GM23338 (cell line): ENCODE results near the gene PARVB. TPM values are rescaled to one million over a fixed set of nuclear protein-coding genes. Genes with fewer than 3 reads are reported as not detected.

ENCODE experiments used
- ATAC-seq: fragments of 200-7000 bp; cut with Tn5 transposase; 3 replicates; pipeline ENCODE4 v1.9.1; 2020
- DNase-seq: peaks from one replicate; pipeline ENCODE4 v3.0.0-alpha.2; 2015; ENCODE audit warnings: low spot score
- H2AFZ ChIP-seq: fragments of 200-600 bp; sonication (generic); 2 replicates; pipeline ENCODE4 v1.8.0; 2016; ENCODE audit warnings: antibody characterized with exemption, mild to moderate bottlenecking, moderate library complexity
- H3F3A ChIP-seq: fragments of 200-600 bp; sonication (generic); replicated peaks from 2 replicates; pipeline ENCODE4 v1.8.0; 2017; ENCODE audit warnings: antibody characterized with exemption, mixed run types, low read depth
- H3K27ac ChIP-seq: fragments of 200-600 bp; sonication (generic); 2 replicates; pipeline ENCODE4 v1.6.1; 2016; ENCODE audit warnings: low read depth
- H3K27me3 ChIP-seq: fragments of 200-600 bp; sonication (generic); 2 replicates; pipeline ENCODE4 v1.8.0; 2016; ENCODE audit warnings: mild to moderate bottlenecking, mixed run types, moderate library complexity; ENCODE audit not compliant: insufficient read depth
- H3K36me3 ChIP-seq: fragments of 200-600 bp; sonication (generic); 2 replicates; pipeline ENCODE4 v1.8.0; 2016; ENCODE audit warnings: mild to moderate bottlenecking; ENCODE audit not compliant: insufficient read depth
- H3K4me1 ChIP-seq: fragments of 200-600 bp; sonication (generic); 2 replicates; pipeline ENCODE4 v1.8.0; 2016; ENCODE audit warnings: mild to moderate bottlenecking, moderate library complexity; ENCODE audit not compliant: insufficient read depth
- H3K4me2 ChIP-seq: fragments of 200-600 bp; sonication (generic); 2 replicates; pipeline ENCODE4 v1.7.1; 2017; ENCODE audit warnings: mixed run types
- H3K4me3 ChIP-seq: fragments of 200-600 bp; sonication (generic); 2 replicates; pipeline ENCODE4 v1.6.1; 2016; ENCODE audit warnings: mixed run types
- H3K79me2 ChIP-seq: fragments of 200-600 bp; sonication (generic); replicated peaks from 2 replicates; pipeline ENCODE4 v1.8.0; 2017; ENCODE audit warnings: mild to moderate bottlenecking; ENCODE audit not compliant: insufficient read depth
- H3K9me2 ChIP-seq: fragments of 200-600 bp; sonication (generic); 2 replicates; pipeline ENCODE4 v1.8.0; 2017; ENCODE audit not compliant: insufficient read depth
- H4K20me1 ChIP-seq: fragments of 200-600 bp; sonication (generic); replicated peaks from 2 replicates; pipeline ENCODE4 v1.8.0; 2017; ENCODE audit warnings: mild to moderate bottlenecking; ENCODE audit not compliant: insufficient read depth
- H3K27ac Mint-ChIP-seq: 2 replicates; pipeline ENCODE4 v1.8.0; 2020; ENCODE audit warnings: inconsistent platforms, mild to moderate bottlenecking, moderate library complexity, mixed read lengths
- H3K27me3 Mint-ChIP-seq: 3 replicates; pipeline ENCODE4 v1.8.0; 2022; ENCODE audit warnings: low read depth, mild to moderate bottlenecking, moderate library complexity, mixed read lengths, inconsistent platforms; ENCODE audit not compliant: insufficient read depth, poor library complexity
- H3K36me3 Mint-ChIP-seq: 3 replicates; pipeline ENCODE4 v1.8.0; 2021; ENCODE audit warnings: low read depth, mild to moderate bottlenecking, inconsistent platforms, moderate library complexity, mixed read lengths
- H3K4me1 Mint-ChIP-seq: 3 replicates; pipeline ENCODE4 v1.8.0; 2020; ENCODE audit warnings: mild to moderate bottlenecking, inconsistent platforms, mixed read lengths
- H3K4me3 Mint-ChIP-seq: 3 replicates; pipeline ENCODE4 v1.8.0; 2021; ENCODE audit warnings: moderate library complexity, mild to moderate bottlenecking, inconsistent platforms, mixed read lengths
- H3K9me3 Mint-ChIP-seq: 3 replicates; pipeline ENCODE4 v1.8.0; 2020; ENCODE audit warnings: moderate library complexity, mild to moderate bottlenecking, inconsistent platforms, mixed read lengths
- CREB1 ChIP-seq: fragments of 250-450 bp; sonication (Bioruptor Pico); IDR thresholded peaks from 2 replicates; pipeline ENCODE4 v1.5.0; 2020; ENCODE audit warnings: low read depth, mild to moderate bottlenecking, moderate library complexity
- EZH2 ChIP-seq: fragments of 200-600 bp; sonication (generic); IDR thresholded peaks from one replicate; pipeline ENCODE4 v1.8.0; 2017; ENCODE audit warnings: antibody characterized with exemption, mild to moderate bottlenecking, low read depth; ENCODE audit not compliant: unreplicated experiment
- EZH2phosphoT487 ChIP-seq: fragments of 200-600 bp; sonication (generic); IDR thresholded peaks from one replicate; pipeline ENCODE4 v1.8.1; 2018; ENCODE audit warnings: antibody characterized with exemption; ENCODE audit not compliant: unreplicated experiment
- JUNB ChIP-seq: IDR thresholded peaks from one replicate; pipeline ENCODE4 v1.6.1; 2016; ENCODE audit warnings: antibody characterized with exemption; ENCODE audit not compliant: unreplicated experiment
- NANOG ChIP-seq: IDR thresholded peaks from 2 replicates; pipeline ENCODE4 v1.6.1; 2016; ENCODE audit warnings: antibody characterized with exemption, borderline replicate concordance
- STAT1 ChIP-seq: IDR thresholded peaks from one replicate; pipeline ENCODE4 v1.6.1; 2016; ENCODE audit warnings: antibody characterized with exemption; ENCODE audit not compliant: unreplicated experiment
- ZNF114 ChIP-seq: fragments of 250-450 bp; sonication (Bioruptor Pico); IDR thresholded peaks from 2 replicates; pipeline ENCODE4 v1.5.0; 2020; ENCODE audit warnings: mild to moderate bottlenecking, moderate library complexity
- ZNF331 ChIP-seq: fragments of 250-450 bp; sonication (Bioruptor Pico); IDR thresholded peaks from 2 replicates; pipeline ENCODE4 v1.5.0; 2020; ENCODE audit warnings: low read depth, mild to moderate bottlenecking, moderate library complexity
- ZNF462 ChIP-seq: fragments of 250-450 bp; sonication (Bioruptor Pico); IDR thresholded peaks from 2 replicates; pipeline ENCODE4 v1.5.0; 2020; ENCODE audit warnings: mild to moderate bottlenecking, moderate library complexity
- polyA plus RNA-seq: library from polyadenylated mRNA; unstranded; fragments of >200 nt; fragmentation: Nextera tagmentation; extraction: Ambion mirVana; gene quantifications from 2 replicates; pipeline ENCODE4 v1.2.1, GENCODE V29; 2016
- total RNA-seq: library from RNA; depleted of rRNA; stranded (reverse); fragments of >200 nt; shearing (Covaris generic); gene quantifications from 2 replicates; pipeline ENCODE4 v1.2.3, GENCODE V29; 2014
- TF ChIP-seq, protein P1 (sequence below): IDR thresholded peaks from 2 replicates; pipeline ENCODE4 v1.6.1; 2016; ENCODE audit warnings: antibody characterized with exemption
- TF ChIP-seq, protein P2 (sequence below): IDR thresholded peaks from one replicate; pipeline ENCODE4 v1.6.1; 2018; ENCODE audit warnings: antibody characterized with exemption; ENCODE audit not compliant: unreplicated experiment

The PARVB gene
- total and polyA plus RNA-seq, 2 experiments from 2014 or later: 4.3 to 7.7 TPM

DNA sequence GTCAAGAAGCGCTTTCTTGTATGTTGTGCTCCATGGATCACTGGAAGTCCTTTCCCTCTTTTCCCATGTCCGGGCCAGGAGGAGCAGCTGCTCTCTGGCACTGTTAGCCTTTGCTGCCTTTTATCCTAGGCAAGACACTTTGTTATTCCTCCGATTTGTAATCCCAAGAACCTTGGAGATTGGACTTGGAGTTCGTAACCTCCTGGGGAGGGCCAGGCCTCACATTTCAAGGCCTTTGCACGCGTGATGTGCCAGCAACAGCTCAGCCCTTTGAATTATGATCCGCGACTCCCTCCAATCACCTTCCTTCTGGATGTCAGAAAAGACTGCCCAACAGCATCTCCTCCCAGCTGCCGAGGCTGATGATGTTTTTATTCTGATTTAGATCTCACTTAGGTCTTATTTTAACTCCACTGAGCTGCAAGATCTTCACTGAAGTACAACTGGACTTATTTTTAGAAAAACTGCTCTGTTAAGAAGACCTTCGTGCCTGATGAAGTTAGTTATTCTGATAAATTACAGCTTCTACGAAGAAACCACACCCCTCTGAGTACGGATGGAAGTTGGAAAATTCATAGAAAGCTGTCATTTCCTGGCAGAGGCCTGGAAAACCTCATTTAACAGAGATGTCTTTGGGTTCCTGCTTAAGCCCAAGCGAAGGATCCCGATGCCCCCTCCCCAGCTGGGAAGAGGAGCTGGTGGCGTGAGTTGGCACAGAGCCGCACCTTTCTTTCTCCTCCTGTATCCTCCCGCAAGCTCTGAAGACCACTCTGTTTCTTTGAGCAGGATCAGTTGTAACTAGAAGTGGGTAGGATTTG, 62.4 kb downstream of the PARVB start:
- Mint-ChIP-seq H3K27ac (no peak overlapping the region), H3K27me3 (peaks cover 2% of the 10 kb centered on the region), H3K9me3 (no peaks in the 10 kb centered on the region; the same call in 2 of the 3 replicates), H3K36me3 (no peaks in the 10 kb centered on the region; the same call in 1 of the 3 replicates), H3K4me1 (peaks cover 23% of the 10 kb centered on the region), H3K4me3 (no peak overlapping the region)
- Histone ChIP-seq H4K20me1 (no peaks in the 10 kb centered on the region), H3K9me2 (no peaks in the 10 kb centered on the region), H3F3A (no peaks in the 10 kb centered on the region), H3K27me3 (no peaks in the 10 kb centered on the region), H3K4me2 (no peak overlapping the region), H3K4me3 (no peak overlapping the region), H2AFZ (no peak overlapping the region), H3K27ac (no peak overlapping the region), H3K79me2 (no peaks in the 10 kb centered on the region), H3K4me1 (peaks cover 8% of the 10 kb centered on the region), H3K36me3 (no peaks in the 10 kb centered on the region)
- DNase-seq (no peak), ATAC-seq (no peak)
- no peak for TF ChIP-seq ZNF331
- TF ChIP-seq STAT1: no peak
- TF ChIP-seq NANOG: no peak
- TF ChIP-seq, protein P1, sequence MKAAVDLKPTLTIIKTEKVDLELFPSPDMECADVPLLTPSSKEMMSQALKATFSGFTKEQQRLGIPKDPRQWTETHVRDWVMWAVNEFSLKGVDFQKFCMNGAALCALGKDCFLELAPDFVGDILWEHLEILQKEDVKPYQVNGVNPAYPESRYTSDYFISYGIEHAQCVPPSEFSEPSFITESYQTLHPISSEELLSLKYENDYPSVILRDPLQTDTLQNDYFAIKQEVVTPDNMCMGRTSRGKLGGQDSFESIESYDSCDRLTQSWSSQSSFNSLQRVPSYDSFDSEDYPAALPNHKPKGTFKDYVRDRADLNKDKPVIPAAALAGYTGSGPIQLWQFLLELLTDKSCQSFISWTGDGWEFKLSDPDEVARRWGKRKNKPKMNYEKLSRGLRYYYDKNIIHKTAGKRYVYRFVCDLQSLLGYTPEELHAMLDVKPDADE: no peak
- TF ChIP-seq, protein P2, sequence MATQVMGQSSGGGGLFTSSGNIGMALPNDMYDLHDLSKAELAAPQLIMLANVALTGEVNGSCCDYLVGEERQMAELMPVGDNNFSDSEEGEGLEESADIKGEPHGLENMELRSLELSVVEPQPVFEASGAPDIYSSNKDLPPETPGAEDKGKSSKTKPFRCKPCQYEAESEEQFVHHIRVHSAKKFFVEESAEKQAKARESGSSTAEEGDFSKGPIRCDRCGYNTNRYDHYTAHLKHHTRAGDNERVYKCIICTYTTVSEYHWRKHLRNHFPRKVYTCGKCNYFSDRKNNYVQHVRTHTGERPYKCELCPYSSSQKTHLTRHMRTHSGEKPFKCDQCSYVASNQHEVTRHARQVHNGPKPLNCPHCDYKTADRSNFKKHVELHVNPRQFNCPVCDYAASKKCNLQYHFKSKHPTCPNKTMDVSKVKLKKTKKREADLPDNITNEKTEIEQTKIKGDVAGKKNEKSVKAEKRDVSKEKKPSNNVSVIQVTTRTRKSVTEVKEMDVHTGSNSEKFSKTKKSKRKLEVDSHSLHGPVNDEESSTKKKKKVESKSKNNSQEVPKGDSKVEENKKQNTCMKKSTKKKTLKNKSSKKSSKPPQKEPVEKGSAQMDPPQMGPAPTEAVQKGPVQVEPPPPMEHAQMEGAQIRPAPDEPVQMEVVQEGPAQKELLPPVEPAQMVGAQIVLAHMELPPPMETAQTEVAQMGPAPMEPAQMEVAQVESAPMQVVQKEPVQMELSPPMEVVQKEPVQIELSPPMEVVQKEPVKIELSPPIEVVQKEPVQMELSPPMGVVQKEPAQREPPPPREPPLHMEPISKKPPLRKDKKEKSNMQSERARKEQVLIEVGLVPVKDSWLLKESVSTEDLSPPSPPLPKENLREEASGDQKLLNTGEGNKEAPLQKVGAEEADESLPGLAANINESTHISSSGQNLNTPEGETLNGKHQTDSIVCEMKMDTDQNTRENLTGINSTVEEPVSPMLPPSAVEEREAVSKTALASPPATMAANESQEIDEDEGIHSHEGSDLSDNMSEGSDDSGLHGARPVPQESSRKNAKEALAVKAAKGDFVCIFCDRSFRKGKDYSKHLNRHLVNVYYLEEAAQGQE: no peak
- TF ChIP-seq ZNF114: no peak
- no peak for TF ChIP-seq EZH2
- no peak for TF ChIP-seq CREB1 (CRISPR knock-in tag)
- no peak for TF ChIP-seq JUNB
- no peak for TF ChIP-seq ZNF462 (CRISPR knock-in tag)
- no peak for TF ChIP-seq EZH2phosphoT487
